Measurements from ENCODE around the gene CDX2. TPM values are rescaled to one million over a fixed set of nuclear protein-coding genes. Genes with fewer than 3 reads are reported as not detected.

CDX2 gene
- total RNA-seq, 1 experiment from 2014 or later, result 12.5 TPM

GRCh38 chr13:27982361-27982760 is 13.2 kb upstream of the CDX2 start:
- RAD21 ChIA-PET (ENCODE audit: low non-redundant PET in 1 of 2, low total read pairs in 2 of 2, uncharacterized antibody in 2 of 2, unreplicated experiment in 2 of 2), result no interaction called here
- no peak overlapping the region for H3K4me3 ChIP-seq (replicated peaks in 1 of 2; ENCODE audit: low read depth in 1 of 2, low read length in 2 of 2)
- no peaks in the 10 kb centered on the region for H3K9me2 ChIP-seq (ENCODE audit: insufficient read depth)
- no peaks in the 10 kb centered on the region for H3K4me1 ChIP-seq (ENCODE audit: control insufficient read depth in 1 of 2, insufficient read depth in 2 of 2, low read length in 2 of 2)
- no peaks in the 10 kb centered on the region for H3K27me3 ChIP-seq (ENCODE audit: insufficient read depth, low read length)
- H3K79me2 ChIP-seq (ENCODE audit: insufficient read depth, low read length), result no peaks in the 10 kb centered on the region
- intact Hi-C loops (cut with micrococcal nuclease), result loop anchor here (10.0 kb wide), 2 partner anchors 448 to 998 kb away; no protein-coding TSS in a partner anchor
- DNase-seq (ENCODE audit: low read depth, low spot score) (no peak), ATAC-seq (no peak)
- CTCF ChIA-PET, result interaction anchor here (0.9 to 5.2 kb wide), 6 partner anchors 113 to 997 kb away, joined by 4 to 94 read pairs (median 20); no protein-coding TSS in a partner anchor
- H3K27ac ChIP-seq (ENCODE audit: low read depth, low read length), result no peak overlapping the region
- POLR2A ChIA-PET, result no interaction called here
- no peaks in the 10 kb centered on the region for H4K20me1 ChIP-seq (ENCODE audit: insufficient read depth)
- no TSS peak for BruUV-seq (replicated peaks)
- H3K9ac ChIP-seq (ENCODE audit: low read length), result no peak overlapping the region
- TF ChIP-seq ZFX (IDR thresholded peaks at IDR 0.05) (no peak), REST (IDR thresholded peaks at IDR 0.05; ENCODE audit: low read depth) (no peak), YY1 (IDR thresholded peaks at IDR 0.05; ENCODE audit: extremely low read depth, insufficient replicate concordance, low read depth, low read length) (no peak), MAX (IDR thresholded peaks at IDR 0.05) (no peak), POLR2A (IDR thresholded peaks at IDR 0.05; ENCODE audit: borderline replicate concordance, extremely low read depth, insufficient read depth, insufficient read length) (no peak), SIN3A (IDR thresholded peaks at IDR 0.05; ENCODE audit: low read depth) (no peak)
- TF ChIP-seq, protein P1, sequence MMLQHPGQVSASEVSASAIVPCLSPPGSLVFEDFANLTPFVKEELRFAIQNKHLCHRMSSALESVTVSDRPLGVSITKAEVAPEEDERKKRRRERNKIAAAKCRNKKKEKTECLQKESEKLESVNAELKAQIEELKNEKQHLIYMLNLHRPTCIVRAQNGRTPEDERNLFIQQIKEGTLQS (IDR thresholded peaks at IDR 0.05), result no peak
- H3K36me3 ChIP-seq (ENCODE audit: control insufficient read depth in 1 of 2, insufficient read depth in 2 of 2, low read length in 2 of 2), result no peaks in the 10 kb centered on the region
- H3K4me2 ChIP-seq (ENCODE audit: low read length), result no peak overlapping the region
- H2AFZ ChIP-seq (ENCODE audit: low read depth, low read length, poor library complexity, severe bottlenecking), result no peak overlapping the region
- H3K9me3 ChIP-seq (ENCODE audit: control insufficient read depth in 1 of 2, insufficient read depth in 1 of 2, low read depth in 1 of 2, low read length in 2 of 2), result no peaks in the 10 kb centered on the region

Data from HCT116 (cell line).